K562 (cell line): ENCODE results near the gene VIPR2. TPM values are rescaled to one million over a fixed set of nuclear protein-coding genes. Genes with fewer than 3 reads are reported as not detected.
A peak's percentile ranks its signal among the peaks of the same experiment; 100 is the strongest.

Experiments
- BRD4 ChIP-seq: fragments of 200-600 bp; sonication (generic); IDR thresholded peaks from 2 replicates; pipeline ENCODE4 v1.6.1; 2017; ENCODE audit warnings: inconsistent platforms
- CBX1 ChIP-seq: sonication (generic); IDR thresholded peaks from 2 replicates; pipeline ENCODE4 v1.6.1; 2016; ENCODE audit warnings: antibody characterized with exemption, low read depth, mild to moderate bottlenecking
- CBX8 ChIP-seq: fragments of 200-600 bp; sonication (generic); IDR thresholded peaks from 2 replicates; pipeline ENCODE4 v1.6.1; 2012; ENCODE audit warnings: borderline replicate concordance, mixed run types, low read depth, mild to moderate bottlenecking, moderate library complexity, mixed read lengths, low read length, control low read depth, inconsistent platforms; ENCODE audit not compliant: poor library complexity, severe bottlenecking; ENCODE audit errors: extremely low read depth
- DMBX1 ChIP-seq: fragments of 250-450 bp; sonication (Bioruptor Pico); IDR thresholded peaks from 2 replicates; pipeline ENCODE4 v1.8.0; 2022; ENCODE audit warnings: inconsistent platforms, mild to moderate bottlenecking, moderate library complexity, borderline replicate concordance
- ETV5 ChIP-seq: sonication (generic); formaldehyde crosslinking; IDR thresholded peaks from 2 replicates; pipeline ENCODE4 v1.4.0; 2020; ENCODE audit warnings: low read depth, mild to moderate bottlenecking, missing genetic modification reagents
- FOSL1 ChIP-seq: fragments of 200-800 bp; sonication (Bioruptor generic); conservative IDR thresholded peaks from 2 replicates; pipeline ENCODE4 v1.6.1; 2016; ENCODE audit warnings: missing genetic modification characterization, missing compliant biosample characterization
- GATA2 ChIP-seq: sonication (generic); formaldehyde crosslinking; IDR thresholded peaks from 2 replicates; pipeline ENCODE4 v1.4.0; 2020; ENCODE audit warnings: mild to moderate bottlenecking, missing genetic modification reagents
- GATAD2B ChIP-seq: fragments of 450-650 bp; IDR thresholded peaks from 2 replicates; pipeline ENCODE4 v1.6.1; 2017; ENCODE audit warnings: mild to moderate bottlenecking, borderline replicate concordance
- HBP1 ChIP-seq: fragments of 450-650 bp; formaldehyde crosslinking; IDR thresholded peaks from 2 replicates; pipeline ENCODE4 v1.4.0; 2022; ENCODE audit warnings: missing genetic modification characterization
- NR2C2 ChIP-seq, 2 experiments: fragments of 200-800 bp in 1 of 2; sonication (Bioruptor generic) in 1 of 2; sonication (generic) in 1 of 2; formaldehyde crosslinking in 1 of 2; IDR thresholded peaks; 2 replicates each; pipeline versions ENCODE4 v1.6.1 to v1.8.0; 2016 to 2022; ENCODE audit warnings: mild to moderate bottlenecking in 1 of 2, missing compliant biosample characterization in 1 of 2, missing genetic modification characterization in 1 of 2, missing genetic modification reagents in 1 of 2
- NR2F6 ChIP-seq: fragments of 450-650 bp; formaldehyde crosslinking; IDR thresholded peaks from 2 replicates; pipeline ENCODE4 v1.4.0; 2020; ENCODE audit warnings: mild to moderate bottlenecking
- POLR2H ChIP-seq: IDR thresholded peaks from 2 replicates; pipeline ENCODE4 v1.6.1; 2016; ENCODE audit warnings: missing genetic modification characterization, low read depth, mild to moderate bottlenecking, control low read depth, missing compliant biosample characterization, moderate library complexity
- POLR3G ChIP-seq: IDR thresholded peaks from 2 replicates; pipeline ENCODE4 v1.6.1; 2011; ENCODE audit not compliant: insufficient read length, insufficient replicate concordance; ENCODE audit errors: extremely low read depth
- PPARD ChIP-seq: fragments of 250-450 bp; sonication (Bioruptor Pico); IDR thresholded peaks from 2 replicates; pipeline ENCODE4 v1.8.0; 2022; ENCODE audit warnings: inconsistent platforms, mild to moderate bottlenecking, moderate library complexity
- SAP30 ChIP-seq: fragments of 200-600 bp; sonication (generic); IDR thresholded peaks from 2 replicates; pipeline ENCODE4 v1.6.1; 2012; ENCODE audit warnings: borderline replicate concordance, low read depth, mild to moderate bottlenecking, moderate library complexity, low read length, control low read depth, inconsistent platforms; ENCODE audit not compliant: insufficient read depth, poor library complexity, severe bottlenecking
- SIN3B ChIP-seq: fragments of 450-650 bp; IDR thresholded peaks from 2 replicates; pipeline ENCODE4 v1.6.1; 2017; ENCODE audit warnings: low read depth, mild to moderate bottlenecking, moderate library complexity
- SMARCA4 ChIP-seq: fragments of 450-650 bp; IDR thresholded peaks from 2 replicates; pipeline ENCODE4 v1.6.1; 2016
- SREBF1 ChIP-seq: fragments of 150-350 bp; IDR thresholded peaks from 2 replicates; pipeline ENCODE4 v1.6.1; 2014; ENCODE audit warnings: antibody characterized with exemption, low read depth, low read length, borderline replicate concordance
- YY1 ChIP-seq, 3 experiments: IDR thresholded peaks; 2 replicates each; pipeline ENCODE4 v1.6.1; 2011; ENCODE audit warnings: low read length in 2 of 3, mild to moderate bottlenecking in 2 of 3, moderate library complexity in 2 of 3, borderline replicate concordance in 1 of 3, control low read depth in 1 of 3, low read depth in 1 of 3; ENCODE audit not compliant: insufficient read depth in 3 of 3, insufficient replicate concordance in 2 of 3, control insufficient read depth in 1 of 3, insufficient read length in 1 of 3; ENCODE audit errors: extremely low read depth in 1 of 3
- ZBTB26 ChIP-seq: fragments of 450-650 bp; formaldehyde crosslinking; IDR thresholded peaks from 2 replicates; pipeline ENCODE4 v1.4.0; 2022; ENCODE audit warnings: missing genetic modification characterization
- ZC3H4 ChIP-seq: sonication (generic); formaldehyde crosslinking; IDR thresholded peaks from 2 replicates; pipeline ENCODE4 v1.9.0; 2021; ENCODE audit warnings: missing genetic modification reagents, borderline replicate concordance
- ZKSCAN3 ChIP-seq: fragments of 250-450 bp; sonication (Bioruptor Pico); IDR thresholded peaks from 2 replicates; pipeline ENCODE4 v1.4.0; 2020
- ZNF140 ChIP-seq: fragments of 250-450 bp; sonication (Bioruptor Pico); IDR thresholded peaks from 2 replicates; pipeline ENCODE4 v1.8.0; 2021; ENCODE audit warnings: moderate library complexity, mild to moderate bottlenecking, inconsistent platforms
- ZNF217 ChIP-seq: sonication (generic); formaldehyde crosslinking; IDR thresholded peaks from 2 replicates; pipeline ENCODE4 v1.8.0; 2022; ENCODE audit warnings: mild to moderate bottlenecking, missing genetic modification reagents
- ZNF23 ChIP-seq: fragments of 250-450 bp; sonication (Bioruptor Pico); IDR thresholded peaks from 2 replicates; pipeline ENCODE4 v1.4.0; 2020; ENCODE audit warnings: mild to moderate bottlenecking
- ZNF695 ChIP-seq: fragments of 450-650 bp; formaldehyde crosslinking; IDR thresholded peaks from 2 replicates; pipeline ENCODE4 v1.4.0; 2020; ENCODE audit warnings: mild to moderate bottlenecking, moderate library complexity
- polyA plus RNA-seq, 8 experiments: library from polyadenylated mRNA; depleted of rRNA in 4 of 8; stranded (reverse) in 5 of 8; unstranded in 3 of 8; fragments of >200 nt; fragmentation: Nextera tagmentation in 2 of 8; fragmentation: Illumina TruSeq in 1 of 8; extraction: Ambion mirVana in 2 of 8; extraction: Trizol in 1 of 8; gene quantifications; 2 replicates each; pipeline versions ENCODE4 v1.2.1 to v1.2.3, GENCODE V29; 2011 to 2014; ENCODE audit warnings: inconsistent platforms in 1 of 8, missing spikeins in 1 of 8
- total RNA-seq, 7 experiments: library from RNA; depleted of rRNA in 6 of 7; stranded (reverse); fragments of >200 nt in 6 of 7; fragmentation: Illumina TruSeq in 2 of 7; extraction: Trizol in 2 of 7; gene quantifications; 2 replicates each; pipeline versions ENCODE4 v1.2.1 to v1.2.3, GENCODE V29; 2011 to 2021; ENCODE audit warnings: low replicate concordance in 1 of 7

VIPR2 gene
- total and polyA plus RNA-seq, 9 of the 15 experiments (the other 6 are each of a cell fraction or from before 2014, with no cell fraction given): 0.04 TPM; not detected in 8

- no peak for TF ChIP-seq POLR3G
- TF ChIP-seq ZNF217 (CRISPR knock-in tag): no peak
- no peak for TF ChIP-seq ZBTB26 (CRISPR knock-in tag)
- TF ChIP-seq HBP1 (CRISPR knock-in tag): no peak
- no peak for TF ChIP-seq CBX8
- peak; percentile 43 for TF ChIP-seq SMARCA4
- no peak for TF ChIP-seq POLR2H
- no peak for TF ChIP-seq NR2F6 (CRISPR knock-in tag)
- no peak for TF ChIP-seq FOSL1
- no peak for TF ChIP-seq ZC3H4 (CRISPR knock-in tag)
- TF ChIP-seq GATAD2B: no peak
- no peak for TF ChIP-seq ZNF140 (CRISPR knock-in tag)
- TF ChIP-seq GATA2 (CRISPR knock-in tag): no peak
- peak in 2 of 3 experiments; percentile 74 to 86 for TF ChIP-seq YY1 (IDR thresholded peaks at IDR 0.05; ENCODE audit: borderline replicate concordance in 1 of 3, control insufficient read depth in 1 of 3, extremely low read depth in 1 of 3, insufficient read depth in 3 of 3, insufficient read length in 1 of 3, insufficient replicate concordance in 2 of 3, low read depth in 1 of 3, low read length in 2 of 3)
- TF ChIP-seq ZKSCAN3 (CRISPR knock-in tag): no peak
- TF ChIP-seq NR2C2 (CRISPR knock-in tag; IDR thresholded peaks at IDR 0.05): peak; percentile 75; the same call in 1 of the 2 replicates
- no peak for TF ChIP-seq NR2C2 (tag; IDR thresholded peaks at IDR 0.05)
- TF ChIP-seq SIN3B: no peak
- TF ChIP-seq BRD4: peak; percentile 65; the same call in 1 of the 2 replicates
- TF ChIP-seq DMBX1 (CRISPR knock-in tag): 0 out of 2 replicates have a peak, but pooled peaks have one; percentile 25
- TF ChIP-seq CBX1: peak; percentile 70; the same call in 1 of the 2 replicates
- TF ChIP-seq SAP30: peak; percentile 25
- peak; percentile 80 for TF ChIP-seq ETV5 (CRISPR knock-in tag)
- TF ChIP-seq SREBF1: no peak
- TF ChIP-seq ZNF23: no peak
- no peak for TF ChIP-seq ZNF695 (CRISPR knock-in tag)
- TF ChIP-seq PPARD (CRISPR knock-in tag): no peak
Observed at GRCh38 chr7:159030490-159031134, 114.1 kb downstream of the VIPR2 start (continued).
